ENCODE measurements around the gene CLEC4G.
"Not testable (repeated sequence)": the region's sequence is repeated elsewhere in the genome, so short reads cannot be mapped to it uniquely, and the experiment has no call there.

The CLEC4G gene

DNA sequence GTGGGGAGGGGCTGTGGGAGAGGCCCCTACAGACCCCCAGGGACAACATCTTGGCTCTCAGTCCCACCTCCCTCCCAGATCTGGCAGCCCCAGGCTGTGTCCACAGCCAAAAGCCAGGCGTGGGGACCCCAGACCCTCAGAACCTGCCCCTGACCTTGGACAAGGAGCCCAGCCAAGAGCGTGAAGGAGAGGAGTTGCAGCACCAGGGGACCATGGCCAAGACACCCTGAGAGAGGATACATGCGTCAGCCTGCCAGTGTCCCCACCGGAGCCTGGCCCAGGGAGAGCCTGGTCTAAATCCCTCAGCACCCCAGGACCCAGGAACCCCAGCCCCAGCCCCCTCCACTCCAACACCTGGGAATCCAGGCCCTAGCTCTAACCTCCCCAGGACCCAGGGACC is 14.4 kb upstream of the CLEC4G start:
- not testable (repeated sequence) for DNase-seq

DNA sequence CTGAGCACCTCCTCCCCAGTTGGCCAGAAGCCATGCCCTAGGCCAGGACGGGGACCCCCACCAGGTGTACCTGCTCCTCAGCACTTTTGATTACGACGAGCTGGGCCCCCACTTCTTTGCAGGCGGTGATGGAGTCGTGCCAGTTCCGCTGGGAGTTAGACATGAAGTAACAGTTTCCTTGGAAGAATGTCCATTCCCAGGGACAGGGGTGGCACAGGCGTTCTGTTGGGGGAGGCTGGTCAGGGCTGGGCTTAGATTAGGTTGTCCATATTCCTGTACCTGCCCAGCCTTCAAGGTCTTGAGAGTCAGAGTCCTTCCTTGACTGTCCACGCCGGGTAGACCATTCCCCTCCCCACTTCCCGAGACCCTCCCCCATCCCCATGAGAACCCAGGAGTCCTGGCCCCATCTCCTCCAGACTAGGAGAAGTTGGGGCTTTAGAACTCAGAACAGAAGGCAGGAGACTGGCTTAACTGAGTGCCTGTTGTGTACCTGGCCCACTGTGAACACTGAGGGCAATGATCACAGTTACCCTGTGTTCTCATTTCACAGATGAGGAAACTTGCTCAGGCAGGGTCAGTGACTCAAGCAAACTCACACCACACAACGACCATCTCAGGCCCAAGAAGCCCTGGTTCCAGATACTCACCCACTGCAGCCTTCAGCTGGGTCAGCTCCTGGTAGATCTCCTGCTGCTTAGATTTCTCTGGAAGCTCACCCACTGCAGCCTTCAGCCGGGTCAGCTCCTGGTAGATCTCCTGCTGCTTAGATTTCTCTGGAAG is 13.2 kb upstream of the CLEC4G start:
- no peak for DNase-seq

DNA sequence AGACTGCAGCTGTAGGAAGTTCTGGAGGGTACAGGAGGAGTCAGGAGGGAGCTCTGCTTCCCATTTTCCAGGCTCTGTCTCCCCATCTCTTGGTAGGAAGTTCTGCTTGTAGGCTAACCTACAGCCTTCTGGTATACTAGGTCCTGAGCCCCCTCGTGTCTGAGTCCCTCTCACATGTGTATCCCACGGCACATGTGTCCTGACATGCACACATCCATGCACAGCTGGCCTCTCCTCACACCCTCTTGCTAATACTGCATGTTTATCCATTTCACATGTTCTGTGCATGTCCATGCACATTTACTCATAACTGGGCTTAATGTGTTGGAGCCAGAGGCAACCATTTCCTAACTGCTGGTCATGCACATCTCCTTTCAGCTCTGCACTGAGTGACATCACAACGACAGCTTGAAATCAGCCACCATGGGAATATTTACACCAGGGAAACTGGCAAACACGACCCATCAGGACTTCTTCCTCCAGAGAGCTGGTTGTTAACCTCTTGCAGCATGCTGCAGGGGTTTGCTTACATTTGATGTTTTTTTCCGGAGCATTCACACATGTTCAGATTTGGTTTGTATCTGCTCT is 12.4 kb upstream of the CLEC4G start:
- no peak for DNase-seq

DNA sequence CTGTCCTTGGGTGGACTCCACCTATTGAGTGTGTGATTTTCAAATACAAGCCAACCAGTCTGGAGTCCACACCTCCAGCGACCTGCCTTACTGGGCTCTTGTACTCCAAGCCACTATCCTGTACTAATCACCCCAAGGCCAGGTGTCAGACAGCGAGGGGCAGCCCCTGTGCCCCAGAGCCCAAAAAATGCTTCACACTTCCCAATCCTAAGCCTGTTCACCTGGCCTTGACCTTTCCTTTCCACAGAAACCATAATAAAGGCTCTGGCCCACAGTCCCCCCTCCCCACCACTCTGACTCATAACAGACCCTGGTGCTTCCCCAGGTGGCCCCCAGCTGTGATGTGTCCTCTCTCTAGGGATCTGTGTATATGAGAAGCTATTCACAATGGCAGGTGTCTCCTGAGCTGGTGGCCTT is 11.5 kb upstream of the CLEC4G start:
- no peak for DNase-seq

DNA sequence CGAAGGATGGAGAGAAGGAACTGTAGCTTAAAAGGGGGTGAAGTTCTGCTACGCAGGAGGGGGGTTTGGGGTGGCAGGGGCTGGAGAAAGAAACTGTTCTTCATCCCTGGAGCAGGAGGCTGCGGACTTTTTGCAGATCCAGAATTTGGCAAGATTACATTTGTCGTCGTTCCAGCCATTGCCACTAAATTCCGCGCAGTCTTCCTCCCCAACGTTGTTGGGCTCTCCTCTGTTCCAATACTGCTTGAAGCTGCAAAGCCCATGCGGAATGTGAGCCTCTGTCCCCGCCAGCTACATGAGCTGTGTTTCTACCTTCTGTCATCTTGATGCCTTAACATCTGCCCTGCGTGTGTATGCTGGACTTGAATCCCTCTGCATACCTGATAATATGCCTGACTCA is 11.1 kb upstream of the CLEC4G start:
- no peak for DNase-seq

DNA sequence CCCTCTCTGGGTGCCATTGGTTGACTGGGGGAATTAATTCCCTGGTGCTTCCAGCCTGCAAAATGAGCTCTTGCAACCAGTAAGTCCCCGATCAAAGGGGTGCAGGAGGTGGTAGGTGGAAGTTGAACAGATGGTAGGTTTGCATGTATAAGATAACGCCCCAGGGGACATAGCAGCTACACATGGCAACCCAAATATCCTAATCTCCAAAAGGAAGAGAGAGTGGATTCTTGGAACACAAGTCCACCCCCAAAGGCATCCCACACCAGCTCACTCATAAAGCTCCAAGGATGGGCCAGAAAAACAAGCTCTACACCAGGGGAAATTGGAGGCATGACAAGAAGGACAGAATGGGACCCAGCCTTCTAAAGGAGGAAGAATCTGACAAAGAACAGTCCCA is 10.7 kb upstream of the CLEC4G start:
- no peak for DNase-seq

DNA sequence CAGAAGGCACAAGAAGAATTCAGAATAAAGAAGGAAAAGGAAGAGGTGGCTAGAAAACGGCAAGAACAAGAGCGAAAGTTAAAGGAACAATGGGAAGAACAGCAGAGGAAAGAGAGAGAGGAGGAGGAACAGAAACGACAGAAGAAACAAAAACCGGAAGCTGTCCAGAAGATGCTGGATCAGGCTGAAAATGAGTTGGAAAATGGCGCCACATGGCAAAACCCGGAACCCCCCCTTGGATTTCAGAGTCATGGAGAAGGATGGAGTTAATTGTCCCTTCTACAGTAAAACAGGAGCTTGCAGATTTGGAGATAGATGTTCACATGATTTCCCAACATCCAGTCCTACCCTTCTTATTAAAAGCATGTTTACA is 8.8 kb upstream of the CLEC4G start:
- DNase-seq: no peak

DNA sequence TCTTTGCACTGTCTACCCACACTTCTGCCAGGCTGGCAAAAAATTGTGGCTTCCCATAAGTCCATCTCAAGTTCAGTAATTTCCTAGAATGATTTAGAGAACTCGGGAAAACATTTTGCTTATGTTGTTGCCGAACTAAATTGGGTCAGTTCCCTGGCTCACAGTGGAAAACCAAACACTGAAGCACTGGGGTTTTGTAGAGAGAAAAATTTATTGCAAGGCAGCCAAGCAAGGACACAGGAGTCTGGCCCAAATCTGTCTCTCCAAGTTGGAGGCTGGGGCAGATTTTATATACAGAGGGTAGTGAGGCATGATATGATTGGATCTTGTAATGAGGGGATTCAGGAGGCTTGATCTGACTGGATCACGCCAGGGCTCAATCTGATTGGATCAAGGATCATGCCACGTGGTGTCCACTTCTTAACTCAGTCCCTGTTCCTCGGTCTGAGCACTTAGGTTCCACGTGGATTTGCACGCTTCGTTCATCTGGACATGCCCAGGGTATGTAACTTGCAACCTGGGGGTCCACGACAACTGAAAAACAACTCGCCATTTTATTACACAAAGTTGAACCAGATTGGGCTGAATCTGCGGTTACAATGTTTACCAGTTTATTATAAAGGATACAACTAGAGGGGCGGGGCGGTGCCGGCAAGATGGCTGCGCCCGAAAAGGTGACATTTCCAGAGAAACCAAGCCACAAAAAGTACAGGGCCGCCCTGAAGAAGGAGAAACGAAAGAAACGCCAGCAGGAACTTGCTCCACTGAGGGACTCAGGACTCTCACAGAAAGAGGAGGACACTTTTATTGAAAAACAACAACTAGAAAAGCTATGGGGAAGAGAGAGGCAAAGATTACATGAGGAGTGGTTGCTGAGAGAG is 8.1 kb upstream of the CLEC4G start:
- no peak for DNase-seq

DNA sequence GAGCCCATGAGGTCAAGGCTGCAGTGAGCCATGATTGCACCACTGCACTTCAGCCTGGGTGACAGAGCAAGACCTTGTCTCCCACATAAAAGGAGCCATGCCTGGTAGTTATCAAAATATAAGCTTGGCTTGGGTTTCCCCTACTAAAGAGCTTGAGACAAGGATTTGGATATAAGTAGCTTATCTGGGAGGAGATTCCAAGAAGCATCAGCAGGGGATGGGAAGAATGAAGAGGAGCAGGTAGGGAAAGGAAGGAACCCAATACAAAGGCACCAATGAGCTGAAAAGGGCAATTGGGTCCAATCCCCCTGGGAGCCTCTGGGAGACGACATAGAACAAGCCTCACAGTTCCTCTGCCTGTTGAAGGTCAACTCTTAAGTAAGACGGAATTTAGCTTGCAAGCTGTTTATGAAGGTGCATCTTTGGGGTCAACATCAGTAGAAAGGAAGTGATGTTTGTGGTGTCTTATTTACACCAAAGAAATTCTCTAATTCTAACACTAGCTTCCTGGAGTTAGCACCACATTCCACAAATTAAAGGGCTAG is 7.4 kb upstream of the CLEC4G start:
- no peak for DNase-seq

DNA sequence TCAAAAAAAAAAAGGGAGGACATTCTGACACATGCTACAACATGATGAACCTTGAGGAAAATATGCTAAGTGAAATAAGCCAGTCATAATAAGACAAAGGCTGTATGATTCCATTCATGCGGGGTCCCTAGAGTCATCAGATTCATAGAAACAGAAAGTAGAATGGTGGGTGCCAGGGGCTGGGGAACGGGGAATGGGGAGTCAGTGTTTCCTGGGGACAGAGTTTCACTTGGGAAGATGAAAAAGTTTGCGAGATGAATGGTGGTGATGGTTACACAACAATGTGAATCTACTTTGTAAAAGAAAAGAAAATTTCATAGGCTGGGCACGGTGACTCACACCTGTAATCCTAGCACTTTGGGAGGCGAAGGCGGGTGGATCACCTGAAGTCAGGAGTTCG is 6.1 kb upstream of the CLEC4G start:
- no peak for DNase-seq

DNA sequence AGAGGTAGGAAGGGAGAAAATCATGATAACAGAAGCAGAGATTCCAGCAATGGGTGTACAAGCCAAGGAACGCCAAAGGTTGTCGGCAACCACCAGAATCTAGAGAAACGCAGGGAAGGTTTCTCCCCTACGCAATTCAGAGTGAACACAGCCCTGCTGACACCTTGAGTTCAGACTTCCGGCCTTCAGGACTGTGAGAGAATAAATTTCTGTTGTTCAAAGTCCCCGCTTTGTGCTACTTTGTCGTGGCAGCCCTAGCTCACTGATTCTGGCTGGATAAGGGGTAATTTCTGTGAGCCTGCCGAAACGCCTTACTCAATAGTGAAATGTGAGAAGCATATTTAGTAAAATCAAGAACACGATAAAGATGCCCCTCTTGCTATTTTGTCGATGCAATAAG is 5.3 kb upstream of the CLEC4G start:
- no peak for DNase-seq

DNA sequence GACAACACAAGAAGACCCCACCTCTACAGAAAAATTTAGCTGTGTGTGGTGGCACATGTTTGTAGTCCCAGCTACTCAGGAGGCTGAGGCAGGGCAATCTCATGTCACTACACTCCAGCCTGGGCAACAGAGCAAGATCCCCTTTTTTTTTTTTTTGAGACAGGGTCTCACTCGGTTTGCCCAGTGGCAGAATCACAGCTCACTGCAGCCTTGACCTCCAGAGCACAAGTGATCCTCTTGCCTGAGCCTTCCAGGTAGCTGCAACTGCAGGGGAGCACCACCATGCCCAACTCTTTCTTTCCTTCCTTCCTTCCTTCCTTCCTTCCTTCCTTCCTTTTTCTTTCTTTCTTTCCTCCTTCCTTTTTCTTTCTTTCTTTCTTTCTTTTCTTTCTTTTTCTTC is 4.2 kb upstream of the CLEC4G start:
- no peak for DNase-seq

DNA sequence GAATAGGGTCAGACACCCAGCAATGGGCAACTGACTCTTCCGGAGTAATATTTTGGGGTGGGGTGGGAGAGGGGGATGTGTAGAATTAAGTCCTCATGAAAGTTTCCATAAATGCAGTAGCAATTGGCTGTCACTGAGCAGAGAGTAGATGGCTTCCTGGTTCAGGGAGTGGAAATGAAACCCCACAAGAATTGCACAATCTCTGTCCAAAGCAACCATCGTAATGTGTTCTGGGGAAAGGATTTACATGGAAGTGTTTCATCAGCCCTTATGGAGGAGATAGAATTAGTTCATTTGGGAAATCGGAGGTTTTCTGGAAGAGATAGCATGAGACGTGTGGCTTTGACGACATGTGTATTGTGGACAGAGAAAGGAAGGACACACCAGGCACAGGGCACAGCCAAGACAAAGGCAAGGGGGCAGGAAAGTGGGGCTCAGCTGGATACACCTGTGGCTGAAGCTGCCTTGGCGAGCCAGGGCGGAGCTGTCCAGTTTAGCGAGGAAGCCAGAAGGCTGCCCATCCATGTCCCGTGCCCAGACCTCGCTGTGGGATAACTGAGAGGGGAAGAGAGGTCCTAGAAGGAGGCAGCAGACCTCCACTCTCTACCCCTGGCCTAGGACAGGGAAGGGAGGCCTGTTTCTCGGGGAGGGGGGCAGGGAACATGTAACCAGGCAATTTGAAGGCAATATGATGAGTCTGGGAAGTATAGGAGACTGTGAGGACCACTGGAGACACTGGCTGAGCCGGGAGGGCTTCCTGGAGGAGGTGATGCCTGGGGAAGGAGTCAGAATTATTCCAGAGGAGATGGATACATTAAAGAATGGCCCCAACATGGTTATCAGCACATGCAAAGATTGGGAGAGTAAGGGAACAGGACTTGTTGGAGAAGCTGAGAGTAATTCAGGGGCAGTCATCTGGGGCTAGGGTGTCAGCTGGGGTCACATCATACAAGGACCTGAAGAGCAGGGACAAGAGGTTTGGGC is 2.6 kb upstream of the CLEC4G start:
- no peak for DNase-seq

DNA sequence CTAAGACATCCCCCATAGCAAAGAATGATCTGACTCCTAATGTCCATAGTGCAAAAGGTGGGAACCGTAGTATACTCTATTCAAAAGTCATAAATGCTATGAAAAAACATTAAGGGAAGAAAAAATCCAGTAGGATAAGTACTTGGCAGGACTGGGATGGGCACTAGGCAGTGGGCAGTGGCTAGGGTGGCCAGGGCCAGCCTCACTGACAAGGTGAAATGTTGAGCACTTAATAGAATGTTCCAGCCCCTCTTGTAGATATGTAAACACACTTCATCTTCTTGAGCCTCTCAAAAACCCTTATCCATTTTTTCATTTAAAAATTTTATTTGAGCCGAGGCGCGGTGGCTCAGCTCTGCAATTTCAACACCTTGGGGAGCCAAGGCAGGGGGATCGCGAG is 1.5 kb upstream of the CLEC4G start:
- DNase-seq: no peak

DNA sequence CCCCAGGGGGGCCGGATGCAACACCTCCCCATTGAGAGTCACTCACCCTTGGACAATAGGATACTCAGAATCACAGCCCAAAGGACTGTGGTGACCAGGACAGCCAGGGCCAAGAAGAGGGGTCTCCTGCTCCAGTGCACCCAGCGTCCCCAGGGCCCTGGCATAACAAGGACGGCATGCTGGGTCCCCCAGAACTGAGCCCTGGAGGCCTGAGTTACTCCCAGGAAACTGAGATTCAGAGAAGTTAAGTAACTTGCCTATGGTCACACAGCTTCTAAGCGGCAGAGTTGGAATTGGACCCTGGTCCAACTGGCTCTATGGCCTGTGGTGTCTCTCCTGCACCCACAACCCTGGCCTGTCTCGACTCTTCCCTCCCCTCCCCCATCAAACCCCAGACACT is 295 bp downstream of the CLEC4G start:
- no peak for DNase-seq

DNA sequence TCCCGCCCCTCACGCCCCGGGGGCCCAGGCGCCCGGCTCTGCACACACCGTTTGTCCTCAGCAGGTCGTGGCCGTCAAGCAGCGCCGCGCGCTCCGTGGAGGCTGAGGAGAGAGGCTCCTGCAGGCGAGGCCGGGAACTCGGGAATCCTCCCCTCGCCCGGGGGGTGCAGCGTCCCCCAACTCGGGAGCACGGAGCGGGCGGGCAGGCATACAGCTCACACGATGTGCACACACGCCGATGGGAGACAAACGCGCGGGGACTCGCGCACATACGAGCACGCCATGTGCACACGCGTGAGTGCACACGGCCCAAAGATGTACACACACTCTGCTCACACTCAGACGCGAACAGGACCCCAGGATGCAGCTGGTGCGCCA is 703 bp downstream of the CLEC4G start:
- no peak for DNase-seq

DNA sequence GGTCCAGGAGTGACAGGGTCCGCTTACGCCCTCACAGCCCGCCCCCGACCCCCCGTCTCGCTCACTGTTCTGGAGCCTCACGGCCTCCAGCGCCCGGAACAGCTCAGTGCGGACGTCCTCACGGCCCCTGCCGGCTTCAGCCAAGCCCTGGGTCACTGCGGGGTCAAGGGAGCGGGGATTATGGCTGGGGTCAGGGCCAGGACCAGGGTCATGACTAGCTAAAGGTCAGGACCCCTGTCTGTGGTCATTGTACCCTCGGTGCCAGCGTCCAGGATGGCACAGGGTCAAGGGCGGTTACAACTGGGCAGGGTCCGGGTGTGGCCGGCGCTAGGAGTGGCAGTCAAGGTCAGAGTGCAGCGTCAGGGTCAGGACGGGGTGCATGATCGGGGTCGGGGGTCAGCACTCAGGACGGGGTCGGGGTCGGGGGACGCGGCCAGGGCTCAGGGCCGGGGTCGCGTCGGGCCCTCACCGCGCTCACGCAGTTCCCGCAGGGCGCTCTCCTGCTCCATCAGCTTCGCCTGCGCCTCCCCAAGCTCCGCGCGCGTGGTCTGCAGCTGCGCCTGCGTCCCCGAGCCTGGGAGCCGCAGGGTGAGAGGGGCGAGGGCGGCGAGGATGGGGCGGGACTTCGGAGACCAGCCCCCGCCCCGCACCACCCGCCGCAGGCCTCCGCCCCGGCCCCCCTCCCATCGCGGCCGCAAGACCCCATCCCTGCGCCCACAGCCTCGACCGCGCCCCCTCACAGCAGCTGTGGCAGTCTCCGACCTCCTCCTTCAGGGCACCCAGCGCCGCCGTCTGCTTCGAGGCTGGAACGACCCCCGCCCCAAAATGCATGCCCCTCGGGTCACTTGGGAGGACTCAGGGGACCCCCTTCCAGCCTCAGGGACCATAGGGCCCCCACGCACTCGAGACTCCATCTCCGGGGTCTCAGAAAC is 1.4 kb downstream of the CLEC4G start:
- DNase-seq: no peak

DNA sequence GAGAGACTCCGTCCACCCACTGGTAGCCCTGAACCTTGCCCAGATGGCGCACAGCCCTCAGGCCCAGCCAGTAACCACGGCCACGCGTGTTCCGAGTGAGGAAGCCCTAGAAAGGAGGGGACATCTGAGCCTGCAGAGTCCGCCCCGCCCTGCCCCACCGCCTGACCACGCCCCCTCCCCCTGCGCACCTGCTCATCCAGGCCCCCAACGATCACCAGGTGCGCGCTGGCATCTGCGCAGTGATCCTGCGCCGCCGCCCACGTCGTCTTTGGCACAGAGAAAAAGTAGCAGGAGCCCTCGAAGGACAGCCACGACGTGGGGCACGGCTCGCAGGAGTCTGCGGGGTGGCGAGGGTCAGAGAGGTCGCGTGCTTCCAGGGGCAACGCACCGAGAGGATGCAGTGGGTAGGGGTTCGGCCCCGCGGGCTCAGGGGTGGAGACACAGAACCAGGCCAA is 2.1 kb downstream of the CLEC4G start:
- DNase-seq: peak; percentile 16

DNA sequence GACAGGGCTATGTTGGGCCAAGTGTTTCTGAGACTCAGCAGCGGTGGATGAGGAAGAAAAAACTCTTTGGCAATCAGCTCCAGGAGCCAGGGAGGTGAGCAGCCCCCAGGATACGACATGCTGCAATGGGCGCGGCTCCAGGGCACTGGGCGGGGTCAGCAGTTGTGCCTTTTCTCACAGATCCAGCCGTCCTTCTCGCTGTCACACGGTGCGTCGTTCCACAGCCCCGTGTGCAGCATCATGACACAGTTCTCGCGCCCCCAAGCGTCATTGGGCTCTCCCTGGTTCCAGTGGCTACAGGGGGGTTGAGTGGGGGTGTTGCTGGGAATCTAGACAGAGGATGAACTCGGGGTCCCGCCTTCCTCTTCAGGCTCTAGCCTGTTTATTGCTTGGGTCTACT is 2.7 kb downstream of the CLEC4G start:
- DNase-seq: peak; percentile 1

DNA sequence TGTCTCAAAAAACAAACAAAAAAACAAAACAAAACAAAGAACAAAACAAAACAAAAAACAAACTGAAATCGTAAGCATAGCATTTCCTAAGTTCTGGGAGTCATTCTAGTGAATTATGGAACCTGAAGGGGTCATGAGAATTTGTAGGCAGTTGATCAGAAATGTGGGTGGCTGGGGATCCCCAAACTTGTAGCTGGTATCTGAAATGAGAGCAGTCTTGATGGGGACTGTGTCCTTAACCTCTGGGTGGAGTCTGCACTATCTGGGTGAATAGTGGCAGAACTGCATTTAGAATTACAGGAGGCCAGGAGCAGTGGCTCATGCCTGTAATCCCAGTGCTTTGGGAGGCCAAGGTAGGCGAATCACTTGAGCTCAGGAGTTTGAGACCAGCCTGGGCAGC is 6.1 kb downstream of the CLEC4G start:
- DNase-seq: no peak

DNA sequence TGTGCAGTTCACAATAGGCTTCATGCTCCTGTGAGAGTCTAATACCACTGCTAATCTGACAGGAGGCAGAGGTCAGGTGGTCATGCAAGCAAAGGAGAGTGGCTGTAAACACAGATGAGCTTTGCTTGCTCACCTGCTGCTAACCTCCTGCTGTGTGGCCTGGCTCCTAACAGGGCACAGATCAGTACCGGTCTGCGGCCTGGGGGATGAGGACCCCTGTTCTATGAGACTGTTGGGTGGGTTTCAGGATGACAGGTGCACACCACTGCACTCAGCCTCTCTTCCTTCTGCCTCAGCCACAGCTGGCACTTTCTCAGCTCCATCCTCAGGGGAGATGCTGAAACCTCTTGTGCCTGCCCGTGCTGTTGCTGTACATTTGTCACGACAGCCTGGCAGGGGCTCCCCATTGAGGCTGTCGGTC is 9.7 kb downstream of the CLEC4G start:
- DNase-seq: no peak
